HepG2 (cell line): ENCODE measurements around the gene APOM. TPM values are rescaled to one million over a fixed set of nuclear protein-coding genes. Genes with fewer than 3 reads are reported as not detected.

Source experiments
- ARNT ChIP-seq: fragments of 450-650 bp; IDR thresholded peaks from 2 replicates; pipeline ENCODE4 v1.6.1; 2017
- CBX1 ChIP-seq: IDR thresholded peaks from one replicate; pipeline ENCODE4 v1.6.1; 2016; ENCODE audit warnings: antibody characterized with exemption, low read depth
- EZH2 ChIP-seq: conservative IDR thresholded peaks from 2 replicates; pipeline ENCODE4 v1.6.1; 2012; ENCODE audit warnings: mild to moderate bottlenecking, low read depth, low read length, moderate library complexity
- HMGA1 ChIP-seq: sonication (generic); formaldehyde crosslinking; conservative IDR thresholded peaks from 2 replicates; pipeline ENCODE4 v1.4.0; 2020; ENCODE audit warnings: missing genetic modification reagents
- KLF6 ChIP-seq: IDR thresholded peaks from 2 replicates; pipeline ENCODE4 v1.8.0; 2016; ENCODE audit warnings: missing biosample characterization, missing genetic modification reagents
- KLF9 ChIP-seq: IDR thresholded peaks from 2 replicates; pipeline ENCODE4 v1.6.1; 2016; ENCODE audit warnings: low read depth
- MAF1 ChIP-seq: sonication (generic); formaldehyde crosslinking; IDR thresholded peaks from 2 replicates; pipeline ENCODE4 v1.5.0; 2020; ENCODE audit warnings: missing genetic modification reagents, borderline replicate concordance
- NFE2 ChIP-seq: sonication (generic); formaldehyde crosslinking; IDR thresholded peaks from 2 replicates; pipeline ENCODE4 v1.4.0; 2020; ENCODE audit warnings: missing genetic modification reagents
- PHF20 ChIP-seq: sonication (generic); formaldehyde crosslinking; IDR thresholded peaks from 2 replicates; pipeline ENCODE4 v1.5.0; 2020; ENCODE audit warnings: mild to moderate bottlenecking, missing genetic modification reagents
- STAG1 ChIP-seq: sonication (generic); formaldehyde crosslinking; IDR thresholded peaks from 2 replicates; pipeline ENCODE4 v1.4.0; 2020; ENCODE audit warnings: missing genetic modification reagents
- ZEB1 ChIP-seq: IDR thresholded peaks from 2 replicates; pipeline ENCODE4 v1.6.1; 2012; ENCODE audit warnings: mild to moderate bottlenecking, low read depth, inconsistent platforms; ENCODE audit not compliant: insufficient replicate concordance
- ZKSCAN1 ChIP-seq: fragments of 150-350 bp; IDR thresholded peaks from 2 replicates; pipeline ENCODE4 v1.6.1; 2014; ENCODE audit warnings: low read length
- ZMYM2 ChIP-seq: sonication (generic); formaldehyde crosslinking; IDR thresholded peaks from 2 replicates; pipeline ENCODE4 v1.8.0; 2022; ENCODE audit warnings: mild to moderate bottlenecking, missing genetic modification reagents
- ZNF367 ChIP-seq: sonication (generic); formaldehyde crosslinking; IDR thresholded peaks from 2 replicates; pipeline ENCODE4 v1.4.0; 2020; ENCODE audit warnings: missing genetic modification reagents, borderline replicate concordance
- ZNF547 ChIP-seq: sonication (generic); formaldehyde crosslinking; IDR thresholded peaks from 2 replicates; pipeline ENCODE4 v1.5.1; 2020; ENCODE audit warnings: mild to moderate bottlenecking, missing genetic modification reagents
- ZNF7 ChIP-seq: IDR thresholded peaks from 2 replicates; pipeline ENCODE4 v1.6.1; 2016; ENCODE audit warnings: missing biosample characterization, missing genetic modification reagents
- ZNF724P ChIP-seq: sonication (generic); formaldehyde crosslinking; IDR thresholded peaks from 2 replicates; pipeline ENCODE4 v1.8.0; 2022; ENCODE audit warnings: missing genetic modification reagents, borderline replicate concordance
- polyA plus RNA-seq, 8 experiments: library from polyadenylated mRNA; depleted of rRNA in 3 of 8; stranded (reverse) in 7 of 8; unstranded in 1 of 8; fragments of >200 nt; fragmentation: Illumina TruSeq in 4 of 8; extraction: Trizol in 4 of 8; gene quantifications; 2 replicates each; pipeline versions ENCODE4 v1.2.1 to v1.2.3, GENCODE V29; 2011 to 2016; ENCODE audit warnings: low read depth in 4 of 8, missing spikeins in 1 of 8, mixed read lengths in 1 of 8; ENCODE audit not compliant: insufficient read depth in 1 of 8
- total RNA-seq, 5 experiments: library from RNA; depleted of rRNA; stranded (reverse); fragments of >200 nt; fragmentation: Illumina TruSeq; extraction: Trizol; gene quantifications; 2 replicates each; pipeline ENCODE4 v1.2.3, GENCODE V29; 2016; ENCODE audit warnings: low read depth in 1 of 5
- TF ChIP-seq, protein P1 (sequence below): sonication (generic); formaldehyde crosslinking; IDR thresholded peaks from 2 replicates; pipeline ENCODE4 v1.5.0; 2020; ENCODE audit warnings: mild to moderate bottlenecking, missing genetic modification reagents, borderline replicate concordance
- TF ChIP-seq, protein P2 (sequence below): sonication (generic); formaldehyde crosslinking; conservative IDR thresholded peaks from 2 replicates; pipeline ENCODE4 v1.8.0; 2022; ENCODE audit warnings: missing genetic modification reagents
- TF ChIP-seq, protein P3 (sequence below): sonication (generic); IDR thresholded peaks from 2 replicates; pipeline ENCODE4 v1.6.1; 2016; ENCODE audit warnings: low read depth, borderline replicate concordance

Gene APOM
- total and polyA plus RNA-seq, 2 of the 13 experiments (the other 11 are each of a cell fraction or from before 2014, with no cell fraction given): 98.2 to 1,140 TPM

DNA sequence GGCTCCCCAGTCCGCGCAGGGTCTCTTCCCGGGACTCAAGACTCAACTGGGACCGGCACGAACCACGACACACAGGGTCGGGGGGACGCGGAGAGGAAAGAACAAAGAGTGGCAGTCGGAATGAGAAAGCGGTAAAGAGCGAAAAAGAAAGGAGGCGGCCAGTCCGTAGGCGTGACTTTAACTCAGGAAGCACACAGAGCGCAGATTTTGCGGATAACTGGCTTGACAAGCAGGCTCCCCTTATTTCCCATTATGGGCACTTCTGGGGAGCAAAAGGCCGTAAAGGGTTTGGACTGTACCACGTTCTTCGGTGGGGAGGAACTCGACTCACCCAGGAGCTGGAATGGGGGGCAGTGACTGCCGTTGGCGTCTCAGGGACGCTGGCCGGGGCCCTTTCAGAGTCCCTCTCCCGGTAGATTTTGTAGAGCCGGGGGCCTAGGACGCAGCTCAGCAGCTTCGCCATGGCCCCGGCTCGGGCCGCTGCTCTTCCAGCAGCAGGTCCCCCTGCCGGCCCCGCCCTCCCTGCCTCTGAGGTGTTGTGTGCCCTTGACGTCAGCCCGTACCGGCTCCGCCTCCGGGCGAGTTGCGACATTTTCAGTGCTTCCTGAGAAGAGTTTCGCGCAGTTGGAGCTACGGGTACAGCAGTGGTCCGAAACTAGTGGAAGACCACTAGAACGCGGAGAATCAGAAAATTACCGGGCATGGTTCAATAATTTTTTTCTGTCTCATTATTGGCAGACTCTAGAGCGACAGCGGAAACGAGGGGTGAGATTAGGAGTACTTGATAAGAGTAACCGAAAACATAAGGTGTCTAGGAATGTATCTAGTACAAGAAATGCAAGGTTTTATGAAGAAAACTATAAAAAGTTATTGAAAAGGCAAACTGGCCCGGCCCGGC lies 47.4 kb downstream of the APOM start, which contains the start of gene ABHD16A (continued):
- TF ChIP-seq, protein P1, sequence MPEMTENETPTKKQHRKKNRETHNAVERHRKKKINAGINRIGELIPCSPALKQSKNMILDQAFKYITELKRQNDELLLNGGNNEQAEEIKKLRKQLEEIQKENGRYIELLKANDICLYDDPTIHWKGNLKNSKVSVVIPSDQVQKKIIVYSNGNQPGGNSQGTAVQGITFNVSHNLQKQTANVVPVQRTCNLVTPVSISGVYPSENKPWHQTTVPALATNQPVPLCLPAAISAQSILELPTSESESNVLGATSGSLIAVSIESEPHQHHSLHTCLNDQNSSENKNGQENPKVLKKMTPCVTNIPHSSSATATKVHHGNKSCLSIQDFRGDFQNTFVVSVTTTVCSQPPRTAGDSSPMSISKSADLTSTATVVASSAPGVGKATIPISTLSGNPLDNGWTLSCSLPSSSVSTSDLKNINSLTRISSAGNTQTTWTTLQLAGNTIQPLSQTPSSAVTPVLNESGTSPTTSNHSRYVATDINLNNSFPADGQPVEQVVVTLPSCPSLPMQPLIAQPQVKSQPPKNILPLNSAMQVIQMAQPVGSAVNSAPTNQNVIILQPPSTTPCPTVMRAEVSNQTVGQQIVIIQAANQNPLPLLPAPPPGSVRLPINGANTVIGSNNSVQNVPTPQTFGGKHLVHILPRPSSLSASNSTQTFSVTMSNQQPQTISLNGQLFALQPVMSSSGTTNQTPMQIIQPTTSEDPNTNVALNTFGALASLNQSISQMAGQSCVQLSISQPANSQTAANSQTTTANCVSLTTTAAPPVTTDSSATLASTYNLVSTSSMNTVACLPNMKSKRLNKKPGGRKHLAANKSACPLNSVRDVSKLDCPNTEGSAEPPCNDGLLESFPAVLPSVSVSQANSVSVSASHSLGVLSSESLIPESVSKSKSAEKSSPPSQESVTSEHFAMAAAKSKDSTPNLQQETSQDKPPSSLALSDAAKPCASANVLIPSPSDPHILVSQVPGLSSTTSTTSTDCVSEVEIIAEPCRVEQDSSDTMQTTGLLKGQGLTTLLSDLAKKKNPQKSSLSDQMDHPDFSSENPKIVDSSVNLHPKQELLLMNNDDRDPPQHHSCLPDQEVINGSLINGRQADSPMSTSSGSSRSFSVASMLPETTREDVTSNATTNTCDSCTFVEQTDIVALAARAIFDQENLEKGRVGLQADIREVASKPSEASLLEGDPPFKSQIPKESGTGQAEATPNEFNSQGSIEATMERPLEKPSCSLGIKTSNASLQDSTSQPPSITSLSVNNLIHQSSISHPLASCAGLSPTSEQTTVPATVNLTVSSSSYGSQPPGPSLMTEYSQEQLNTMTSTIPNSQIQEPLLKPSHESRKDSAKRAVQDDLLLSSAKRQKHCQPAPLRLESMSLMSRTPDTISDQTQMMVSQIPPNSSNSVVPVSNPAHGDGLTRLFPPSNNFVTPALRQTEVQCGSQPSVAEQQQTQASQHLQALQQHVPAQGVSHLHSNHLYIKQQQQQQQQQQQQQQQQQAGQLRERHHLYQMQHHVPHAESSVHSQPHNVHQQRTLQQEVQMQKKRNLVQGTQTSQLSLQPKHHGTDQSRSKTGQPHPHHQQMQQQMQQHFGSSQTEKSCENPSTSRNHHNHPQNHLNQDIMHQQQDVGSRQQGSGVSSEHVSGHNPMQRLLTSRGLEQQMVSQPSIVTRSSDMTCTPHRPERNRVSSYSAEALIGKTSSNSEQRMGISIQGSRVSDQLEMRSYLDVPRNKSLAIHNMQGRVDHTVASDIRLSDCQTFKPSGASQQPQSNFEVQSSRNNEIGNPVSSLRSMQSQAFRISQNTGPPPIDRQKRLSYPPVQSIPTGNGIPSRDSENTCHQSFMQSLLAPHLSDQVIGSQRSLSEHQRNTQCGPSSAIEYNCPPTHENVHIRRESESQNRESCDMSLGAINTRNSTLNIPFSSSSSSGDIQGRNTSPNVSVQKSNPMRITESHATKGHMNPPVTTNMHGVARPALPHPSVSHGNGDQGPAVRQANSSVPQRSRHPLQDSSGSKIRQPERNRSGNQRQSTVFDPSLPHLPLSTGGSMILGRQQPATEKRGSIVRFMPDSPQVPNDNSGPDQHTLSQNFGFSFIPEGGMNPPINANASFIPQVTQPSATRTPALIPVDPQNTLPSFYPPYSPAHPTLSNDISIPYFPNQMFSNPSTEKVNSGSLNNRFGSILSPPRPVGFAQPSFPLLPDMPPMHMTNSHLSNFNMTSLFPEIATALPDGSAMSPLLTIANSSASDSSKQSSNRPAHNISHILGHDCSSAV (CRISPR knock-in tag): no peak
- no peak; the same call in 1 of the 2 replicates for TF ChIP-seq KLF6 (CRISPR knock-in tag)
- TF ChIP-seq ZNF547 (CRISPR knock-in tag): peak; percentile 66; the same call in 1 of the 2 replicates
- TF ChIP-seq ZEB1: no peak
- TF ChIP-seq EZH2: no peak
- TF ChIP-seq ARNT: no peak
- TF ChIP-seq ZKSCAN1: no peak
- peak; percentile 88 for TF ChIP-seq PHF20 (CRISPR knock-in tag)
- no peak for TF ChIP-seq STAG1
- TF ChIP-seq ZNF7 (CRISPR knock-in tag): no peak
- TF ChIP-seq HMGA1 (CRISPR knock-in tag): no peak
- TF ChIP-seq MAF1: 0 out of 2 replicates have a peak, but pooled peaks have one; percentile 18
- peak; percentile 91 for TF ChIP-seq CBX1
- TF ChIP-seq NFE2 (CRISPR knock-in tag): no peak
- TF ChIP-seq ZNF724P (CRISPR knock-in tag): no peak
- TF ChIP-seq, protein P2, sequence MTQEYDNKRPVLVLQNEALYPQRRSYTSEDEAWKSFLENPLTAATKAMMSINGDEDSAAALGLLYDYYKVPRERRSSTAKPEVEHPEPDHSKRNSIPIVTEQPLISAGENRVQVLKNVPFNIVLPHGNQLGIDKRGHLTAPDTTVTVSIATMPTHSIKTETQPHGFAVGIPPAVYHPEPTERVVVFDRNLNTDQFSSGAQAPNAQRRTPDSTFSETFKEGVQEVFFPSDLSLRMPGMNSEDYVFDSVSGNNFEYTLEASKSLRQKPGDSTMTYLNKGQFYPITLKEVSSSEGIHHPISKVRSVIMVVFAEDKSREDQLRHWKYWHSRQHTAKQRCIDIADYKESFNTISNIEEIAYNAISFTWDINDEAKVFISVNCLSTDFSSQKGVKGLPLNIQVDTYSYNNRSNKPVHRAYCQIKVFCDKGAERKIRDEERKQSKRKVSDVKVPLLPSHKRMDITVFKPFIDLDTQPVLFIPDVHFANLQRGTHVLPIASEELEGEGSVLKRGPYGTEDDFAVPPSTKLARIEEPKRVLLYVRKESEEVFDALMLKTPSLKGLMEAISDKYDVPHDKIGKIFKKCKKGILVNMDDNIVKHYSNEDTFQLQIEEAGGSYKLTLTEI (CRISPR knock-in tag): no peak
- TF ChIP-seq KLF9 (CRISPR knock-in tag): peak; percentile 53
- TF ChIP-seq, protein P3, sequence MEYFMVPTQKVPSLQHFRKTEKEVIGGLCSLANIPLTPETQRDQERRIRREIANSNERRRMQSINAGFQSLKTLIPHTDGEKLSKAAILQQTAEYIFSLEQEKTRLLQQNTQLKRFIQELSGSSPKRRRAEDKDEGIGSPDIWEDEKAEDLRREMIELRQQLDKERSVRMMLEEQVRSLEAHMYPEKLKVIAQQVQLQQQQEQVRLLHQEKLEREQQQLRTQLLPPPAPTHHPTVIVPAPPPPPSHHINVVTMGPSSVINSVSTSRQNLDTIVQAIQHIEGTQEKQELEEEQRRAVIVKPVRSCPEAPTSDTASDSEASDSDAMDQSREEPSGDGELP: peak; percentile 63
- no peak for TF ChIP-seq ZNF367
- no peak; the same call in 1 of the 2 replicates for TF ChIP-seq ZMYM2 (CRISPR knock-in tag)
